ENCODE measurements around the gene ENTHD1. TPM values are rescaled to one million over a fixed set of nuclear protein-coding genes. Genes with fewer than 3 reads are reported as not detected.

The ENTHD1 gene
- total and polyA plus RNA-seq, 2 of the 8 experiments (the other 6 are each of a cell fraction or from before 2014, with no cell fraction given): not detected

- 92% methylated on average over 14 of the region's 15 CpGs; no CpG with 5 or more reads in 1 of the 2 experiments for WGBS, 2 experiments (ENCODE audit: extremely low coverage in 1 of 2, insufficient coverage in 1 of 2, insufficient read length in 1 of 2, insufficient replicate concordance in 2 of 2, low coverage in 1 of 2, low lambda C conversion rate in 2 of 2, missing lambda C conversion rate in 1 of 2)
- Histone ChIP-seq H3K23ac (ENCODE audit: insufficient read length) (no peak overlapping the region), H3K14ac (ENCODE audit: insufficient read length) (no peak overlapping the region), H2AK5ac (ENCODE audit: low read depth, low read length) (no peak overlapping the region), H4K91ac (replicated peaks; ENCODE audit: insufficient read length, low read length) (no peak overlapping the region), H3K9ac (replicated peaks in 1 of 4; ENCODE audit: extremely low read depth in 1 of 4, low read depth in 3 of 4, low read length in 3 of 4) (no peak overlapping the region), H3K4me3 (ENCODE audit: extremely low read depth in 1 of 4, insufficient read depth in 2 of 4, low read depth in 3 of 4, low read length in 4 of 4) (no peak overlapping the region), H2BK20ac (ENCODE audit: low read length) (no peak overlapping the region), H4K5ac (ENCODE audit: insufficient read length, low read depth, low read length) (no peak overlapping the region), H3K79me2 (ENCODE audit: control insufficient read depth in 1 of 2, insufficient read depth in 2 of 2, low read length in 2 of 2) (no peaks in the 10 kb centered on the region), H2BK15ac (ENCODE audit: low read length) (no peak overlapping the region), H3K56ac (replicated peaks; ENCODE audit: insufficient read length, low read depth, low read length) (no peak overlapping the region), H2BK5ac (ENCODE audit: low read depth, low read length) (no peak overlapping the region), H2BK12ac (ENCODE audit: low read depth, low read length) (no peak overlapping the region), H3K4ac (replicated peaks; ENCODE audit: insufficient read length, low read depth, low read length) (no peak overlapping the region), H4K8ac (ENCODE audit: extremely low read depth, insufficient read depth, low read length) (no peak overlapping the region), H3K9me3 (ENCODE audit: insufficient read depth in 2 of 2, low read depth in 1 of 2, low read length in 1 of 2) (no peaks in the 10 kb centered on the region), H3K4me2 (ENCODE audit: insufficient read depth in 1 of 2, low read depth in 2 of 2, low read length in 2 of 2) (no peak overlapping the region), H3K4me1 (replicated peaks in 1 of 4; ENCODE audit: control insufficient read depth in 3 of 4, insufficient read depth in 4 of 4, low read length in 3 of 4) (peaks cover 0 to 10% (median 4%) of the 10 kb centered on the region in 4 experiments; a peak in 6 of 7 replicates), H2AFZ (ENCODE audit: low read length) (no peak overlapping the region), H4K20me1 (replicated peaks in 1 of 2; ENCODE audit: control insufficient read depth in 1 of 2, insufficient read depth in 2 of 2, low read length in 2 of 2) (peaks cover 0 to 2% of the 10 kb centered on the region in 2 experiments), H2BK120ac (replicated peaks; ENCODE audit: low read depth, low read length) (no peak overlapping the region), H3K36me3 (ENCODE audit: control insufficient read depth in 2 of 4, insufficient read depth in 4 of 4, low read length in 3 of 4) (no peaks in the 10 kb centered on the region), H3K18ac (ENCODE audit: extremely low read depth, low read length) (no peak overlapping the region), H3K23me2 (ENCODE audit: low read depth, low read length) (0 out of 2 replicates have a peak, but pooled peaks cover 2% of the 10 kb centered on the region), H3K79me1 (ENCODE audit: low read depth, low read length) (no peaks in the 10 kb centered on the region), H3K27ac (ENCODE audit: low read depth, low read length) (no peak overlapping the region), H3K27me3 (replicated peaks in 1 of 4; ENCODE audit: control insufficient read depth in 3 of 4, extremely low read depth in 1 of 4, insufficient read depth in 3 of 4, low read length in 3 of 4) (no peaks in the 10 kb centered on the region; a peak in 1 of 7 replicates)
- no peak for FAIRE-seq
- DNase-seq (ENCODE audit: low read depth in 1 of 2, low spot score in 2 of 2): no peak
- TF ChIP-seq CTCF (IDR thresholded peaks at IDR 0.05; ENCODE audit: control extremely low read depth in 1 of 3, insufficient read depth in 1 of 3, low read depth in 1 of 3, low read length in 3 of 3) (no peak), KDM1A (IDR thresholded peaks at IDR 0.05; ENCODE audit: borderline replicate concordance, low read length) (no peak), EZH2 (IDR thresholded peaks at IDR 0.05; ENCODE audit: low read depth, low read length, severe bottlenecking) (no peak), NANOG (IDR thresholded peaks at IDR 0.05; ENCODE audit: insufficient read depth, low read depth, low read length, poor library complexity, severe bottlenecking) (no peak), SAP30 (IDR thresholded peaks at IDR 0.05; ENCODE audit: insufficient read depth, insufficient replicate concordance, low read length) (no peak), E2F6 (IDR thresholded peaks at IDR 0.05) (no peak)
- POLR2A ChIA-PET (ENCODE audit: partially characterized antibody): interaction anchor here (1.1 to 1.5 kb wide), 2 partner anchors 46 to 187 kb away, joined by 3 read pairs; no protein-coding TSS in a partner anchor
- CTCF ChIA-PET (ENCODE audit: partially characterized antibody): interaction anchor here (0.7 to 1.0 kb wide), 3 partner anchors 102 to 1333 kb away, joined by 3 to 4 read pairs (median 3); no protein-coding TSS in a partner anchor
These were observed 183.0 kb downstream of the ENTHD1 start for GRCh38 chr22:39710380-39711150.

Data from H1 (cell line).